ENCODE data around the gene RGL2. TPM values are rescaled to one million over a fixed set of nuclear protein-coding genes. Genes with fewer than 3 reads are reported as not detected.

RGL2 gene
- total RNA-seq, 1 donor from 2014 or later: 117 TPM

DNA sequence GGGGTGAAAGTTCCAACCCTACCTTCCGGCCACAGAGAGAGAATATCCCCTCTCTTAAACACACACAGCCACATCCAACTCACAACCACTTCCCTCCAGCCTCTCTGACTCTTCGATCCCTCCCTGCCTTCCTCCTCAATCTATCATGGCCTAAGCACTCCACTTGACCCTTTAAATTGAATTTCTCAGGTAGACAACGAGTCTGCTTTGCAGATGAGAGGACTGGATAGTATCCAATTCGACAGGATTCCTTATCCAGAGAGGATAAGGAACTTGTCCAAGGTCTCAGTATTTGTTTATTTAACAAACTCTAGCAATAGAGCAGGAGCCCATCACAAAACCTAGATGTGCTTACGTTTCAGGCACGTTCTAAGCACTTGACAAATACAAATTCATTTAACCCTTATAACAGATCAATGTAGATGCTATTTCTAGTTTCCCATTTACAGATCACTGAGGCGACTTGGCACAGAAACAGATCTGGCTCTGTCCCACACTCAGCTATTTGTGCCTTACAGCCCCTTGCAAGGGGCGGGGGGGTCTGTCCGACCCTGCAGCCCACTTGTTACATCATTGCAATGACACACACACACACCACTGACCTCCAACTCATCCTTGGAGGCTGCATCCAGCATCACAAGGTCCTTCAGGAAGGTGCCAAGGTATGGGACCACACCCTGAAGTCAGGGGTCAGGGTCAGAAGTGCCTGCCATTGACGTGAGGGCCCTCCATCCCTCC is 4.5 kb downstream of the RGL2 start:
- H3K27me3 ChIP-seq (ENCODE audit: low read depth): no peaks in the 10 kb centered on the region
- no peak for DNase-seq
- peaks cover 64% of the 10 kb centered on the region for H3K36me3 ChIP-seq
- H3K9me3 ChIP-seq: no peaks in the 10 kb centered on the region
- no peak for ATAC-seq
- no peak overlapping the region for H3K27ac ChIP-seq
- H3K4me3 ChIP-seq: no peak overlapping the region
- intact Hi-C loops (cut with DNase I): no loop called here
- peaks cover 32% of the 10 kb centered on the region for H3K4me1 ChIP-seq
- TF ChIP-seq, protein P1, sequence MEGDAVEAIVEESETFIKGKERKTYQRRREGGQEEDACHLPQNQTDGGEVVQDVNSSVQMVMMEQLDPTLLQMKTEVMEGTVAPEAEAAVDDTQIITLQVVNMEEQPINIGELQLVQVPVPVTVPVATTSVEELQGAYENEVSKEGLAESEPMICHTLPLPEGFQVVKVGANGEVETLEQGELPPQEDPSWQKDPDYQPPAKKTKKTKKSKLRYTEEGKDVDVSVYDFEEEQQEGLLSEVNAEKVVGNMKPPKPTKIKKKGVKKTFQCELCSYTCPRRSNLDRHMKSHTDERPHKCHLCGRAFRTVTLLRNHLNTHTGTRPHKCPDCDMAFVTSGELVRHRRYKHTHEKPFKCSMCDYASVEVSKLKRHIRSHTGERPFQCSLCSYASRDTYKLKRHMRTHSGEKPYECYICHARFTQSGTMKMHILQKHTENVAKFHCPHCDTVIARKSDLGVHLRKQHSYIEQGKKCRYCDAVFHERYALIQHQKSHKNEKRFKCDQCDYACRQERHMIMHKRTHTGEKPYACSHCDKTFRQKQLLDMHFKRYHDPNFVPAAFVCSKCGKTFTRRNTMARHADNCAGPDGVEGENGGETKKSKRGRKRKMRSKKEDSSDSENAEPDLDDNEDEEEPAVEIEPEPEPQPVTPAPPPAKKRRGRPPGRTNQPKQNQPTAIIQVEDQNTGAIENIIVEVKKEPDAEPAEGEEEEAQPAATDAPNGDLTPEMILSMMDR (IDR thresholded peaks at IDR 0.05): no peak

DNA sequence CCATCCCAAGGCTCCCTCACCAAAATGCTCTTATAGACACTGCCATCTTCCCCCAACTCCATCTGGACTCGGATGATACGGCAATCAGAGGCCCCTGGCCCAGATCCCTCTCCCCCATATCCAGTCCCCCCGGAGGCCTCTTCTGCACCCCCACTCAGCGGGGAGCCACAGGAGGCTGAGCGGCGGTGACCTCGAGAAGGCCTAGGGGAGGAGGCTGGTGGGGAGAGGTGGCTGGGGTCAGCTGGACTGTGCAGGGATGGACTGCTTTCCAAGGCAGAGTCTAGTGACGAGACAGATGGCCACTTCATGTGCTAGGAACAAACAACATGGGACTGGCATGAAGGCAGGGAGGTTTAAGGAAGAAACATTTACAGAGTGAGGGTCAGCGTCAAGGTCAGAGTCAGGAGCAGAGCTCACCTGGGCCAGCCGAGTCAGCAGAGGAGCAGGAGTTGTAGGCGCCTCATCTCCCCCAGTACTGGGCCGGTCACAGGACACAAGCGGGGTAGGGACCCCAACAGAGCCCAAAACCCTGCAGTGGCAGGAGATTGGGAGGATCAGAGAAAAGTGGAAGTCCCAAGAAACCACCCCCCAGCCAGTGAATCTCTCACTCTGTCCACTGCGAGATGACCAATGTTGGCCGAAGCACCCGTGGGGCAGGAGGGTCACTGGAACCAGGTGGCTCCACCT is 5.6 kb downstream of the RGL2 start:
- no peaks in the 10 kb centered on the region for H3K9me3 ChIP-seq
- H3K36me3 ChIP-seq: peaks cover 64% of the 10 kb centered on the region
- ATAC-seq (no peak), DNase-seq (no peak)
- no peaks in the 10 kb centered on the region for H3K27me3 ChIP-seq (ENCODE audit: low read depth)
- intact Hi-C loops (cut with DNase I): no loop called here
- peaks cover 37% of the 10 kb centered on the region for H3K4me1 ChIP-seq
- TF ChIP-seq, protein P1 (IDR thresholded peaks at IDR 0.05): no peak
- no peak overlapping the region for H3K4me3 ChIP-seq
- no peak overlapping the region for H3K27ac ChIP-seq

DNA sequence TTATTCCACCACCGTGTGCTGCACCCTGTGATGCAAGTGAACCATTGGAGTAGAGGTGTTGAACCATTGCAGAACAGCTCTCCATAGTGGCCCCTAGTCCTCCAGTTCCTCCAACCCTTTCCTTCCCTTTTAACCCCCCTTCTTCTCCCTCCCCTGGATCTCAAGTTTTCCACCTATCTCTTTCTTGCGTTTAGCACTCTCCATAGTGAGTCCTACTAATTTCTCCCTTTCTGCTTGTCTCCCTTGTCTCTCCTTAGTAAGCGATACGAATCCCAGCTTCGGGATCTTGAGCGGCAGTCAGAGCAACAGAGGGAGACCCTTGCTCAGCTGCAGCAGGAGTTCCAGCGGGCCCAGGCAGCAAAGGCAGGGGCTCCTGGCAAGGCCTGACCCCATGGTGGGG is 8.3 kb downstream of the RGL2 start:
- intact Hi-C loops (cut with DNase I): no loop called here
- Histone ChIP-seq H3K4me1 (peaks cover 25% of the 10 kb centered on the region), H3K27me3 (ENCODE audit: low read depth) (no peaks in the 10 kb centered on the region), H3K36me3 (peaks cover 74% of the 10 kb centered on the region), H3K9me3 (no peaks in the 10 kb centered on the region), H3K27ac (no peak overlapping the region), H3K4me3 (peak overlapping the region; percentile 76)
- DNase-seq (no peak), ATAC-seq (no peak)
- TF ChIP-seq, protein P1 (IDR thresholded peaks at IDR 0.05): no peak

DNA sequence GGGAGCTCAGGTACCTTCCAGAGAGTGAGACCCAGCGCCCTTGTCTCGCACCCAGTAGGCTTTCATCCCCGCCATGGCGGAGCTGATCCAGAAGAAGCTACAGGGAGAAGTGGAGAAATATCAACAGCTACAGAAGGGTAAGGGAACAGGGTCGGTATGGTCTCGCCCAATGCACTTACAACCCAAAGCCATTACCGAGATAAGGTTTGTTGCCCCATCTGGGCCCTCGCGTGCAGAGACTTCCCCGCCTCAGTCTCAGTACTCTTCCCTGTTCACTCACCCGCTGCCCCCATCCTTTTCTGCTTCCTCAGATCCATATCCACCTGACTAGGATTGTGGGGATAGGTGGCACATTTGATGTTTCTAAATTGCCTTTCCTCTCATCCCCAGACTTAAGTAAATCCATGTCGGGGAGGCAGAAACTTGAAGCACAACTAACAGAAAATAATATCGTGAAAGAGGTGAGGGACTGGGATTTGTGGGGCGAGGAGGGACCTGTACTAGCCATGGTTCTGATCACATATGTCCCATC is 8.9 kb downstream of the RGL2 start:
- no peak for DNase-seq
- peak overlapping the region; percentile 75 for H3K27ac ChIP-seq
- ATAC-seq: peak; percentile 2 to 11
- H3K4me1 ChIP-seq: peaks cover 25% of the 10 kb centered on the region
- TF ChIP-seq, protein P1 (IDR thresholded peaks at IDR 0.05): no peak
- intact Hi-C loops (cut with DNase I): no loop called here
- H3K36me3 ChIP-seq: peaks cover 74% of the 10 kb centered on the region
- no peaks in the 10 kb centered on the region for H3K9me3 ChIP-seq
- H3K27me3 ChIP-seq (ENCODE audit: low read depth): no peaks in the 10 kb centered on the region
- H3K4me3 ChIP-seq: peak overlapping the region; percentile 76

DNA sequence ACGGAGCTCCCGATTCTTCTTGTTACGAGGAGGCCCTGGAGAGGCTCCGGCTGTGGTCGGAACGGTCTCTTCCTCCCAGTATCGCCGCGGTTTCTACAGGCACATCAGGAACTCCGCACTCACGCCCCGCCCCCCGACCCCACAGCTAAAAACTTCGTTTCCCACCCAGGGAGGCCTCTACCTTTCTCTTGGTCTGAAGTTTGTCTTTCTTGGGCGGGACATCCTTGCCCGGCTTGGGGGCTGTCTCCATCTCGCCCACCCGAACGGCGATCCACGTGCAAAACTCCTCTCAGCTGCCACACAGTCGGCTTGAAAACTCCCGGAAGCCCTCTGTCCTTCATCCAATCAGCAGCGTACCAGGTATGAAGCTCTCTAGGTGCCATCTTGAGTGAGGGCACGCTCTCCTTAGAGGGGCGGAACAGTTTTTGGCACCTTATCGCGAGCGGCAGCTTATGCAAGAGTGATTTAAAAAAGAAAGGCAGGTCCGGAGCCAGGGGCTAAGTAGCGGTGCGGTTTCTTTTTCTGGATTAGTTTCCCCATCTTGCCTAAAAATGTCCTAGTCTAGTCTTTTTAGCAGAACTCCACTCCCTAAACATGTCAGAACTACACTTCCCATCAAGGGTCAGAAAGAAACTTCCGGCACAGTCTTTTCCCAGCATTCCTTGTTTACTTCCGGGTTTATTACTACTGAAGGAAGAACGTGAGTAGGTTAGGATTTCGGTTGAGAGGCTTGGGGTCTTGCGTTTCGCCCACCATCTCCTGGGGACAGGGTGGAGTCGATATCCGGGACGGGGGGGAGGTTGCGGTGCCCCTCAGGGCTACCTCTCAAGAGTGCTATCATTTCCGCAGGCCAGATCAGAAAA is 9.6 kb downstream of the RGL2 start, which contains the start of the genes PFDN6 and WDR46:
Gene PFDN6, plus strand, starts transcription at position 681 of the 863 bp plus-strand sequence. CDS start 256 bp downstream, outside the sequence.
Gene WDR46, minus strand, starts transcription at position 319 of the 863 bp plus-strand sequence. Its CDS starts 69 bp downstream, at position 250.
- DNase-seq (peak; percentile 83), ATAC-seq (peak; percentile 95 to 98)
- H3K4me1 ChIP-seq: peaks cover 25% of the 10 kb centered on the region
- peaks cover 74% of the 10 kb centered on the region for H3K36me3 ChIP-seq
- TF ChIP-seq, protein P1 (IDR thresholded peaks at IDR 0.05): no peak
- no peaks in the 10 kb centered on the region for H3K9me3 ChIP-seq
- intact Hi-C loops (cut with DNase I): no loop called here
- peak within 1 kb of the TSS; percentile 75 for H3K27ac ChIP-seq
- no peaks in the 10 kb centered on the region for H3K27me3 ChIP-seq (ENCODE audit: low read depth)
- peak within 1 kb of the TSS; percentile 76 for H3K4me3 ChIP-seq
